ENCODE results near the gene MYO1G. TPM values are rescaled to one million over a fixed set of nuclear protein-coding genes. Genes with fewer than 3 reads are reported as not detected.

MYO1G gene
- total and polyA plus RNA-seq, 10 of the 15 experiments (the other 5 are each of a cell fraction or from before 2014, with no cell fraction given): 1.8 to 232 (median 134) TPM

DNA sequence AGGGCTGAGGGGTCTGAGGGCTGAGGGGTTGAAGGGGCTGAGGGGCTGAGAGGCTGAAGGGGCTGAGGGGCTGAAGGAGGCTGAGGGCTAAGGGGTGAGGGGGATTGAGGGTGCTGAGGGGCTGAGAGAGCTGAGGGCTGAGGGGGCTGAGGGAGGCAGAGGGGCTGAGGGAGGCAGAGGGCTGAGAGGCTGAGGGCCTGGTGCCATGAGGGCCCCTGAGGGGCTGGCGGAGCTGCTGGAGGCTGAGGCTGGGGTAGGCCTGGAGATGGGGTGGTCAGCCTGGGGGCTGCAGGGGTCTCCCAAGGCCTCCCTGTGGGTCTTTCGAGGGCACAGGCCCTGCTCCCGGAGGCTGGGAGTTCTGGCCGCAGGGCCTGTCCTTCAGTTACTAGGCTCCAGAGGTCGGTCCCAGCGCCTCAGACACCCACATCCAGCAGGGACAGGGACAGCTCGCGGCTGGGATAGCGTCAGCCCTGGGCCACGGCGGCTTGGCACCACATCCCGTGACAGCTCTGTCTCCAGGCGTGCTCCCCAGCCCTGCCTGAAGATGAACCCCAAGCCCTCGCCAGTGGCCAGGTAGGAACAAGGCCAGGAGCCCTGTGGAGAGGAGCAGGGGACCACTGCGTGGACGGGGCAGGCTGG is 16.9 kb downstream of the MYO1G start:
- ChIA-PET RAD21 (ENCODE audit: unreplicated experiment) (no interaction called here), CTCF (interaction anchor here (1.4 kb wide), 1 partner anchor 174 kb away, joined by 5 read pairs; no protein-coding TSS in a partner anchor), SMC1A (ENCODE audit: uncharacterized antibody, unreplicated experiment) (no interaction called here), POLR2A (interaction anchor here (0.7 to 1.6 kb wide), 2 partner anchors 11 to 64 kb away, joined by 3 to 5 read pairs; no protein-coding TSS in a partner anchor)
- FAIRE-seq (no peak), ATAC-seq (peak; percentile 7), DNase-seq (ENCODE audit: low read depth, low spot score) (no peak)
- no peaks in the 10 kb centered on the region for H3K9me3 ChIP-seq (replicated peaks; ENCODE audit: control insufficient read depth, insufficient read depth, low read length)
- no peak overlapping the region for H2AFZ ChIP-seq (ENCODE audit: control insufficient read depth, low read depth, low read length)
- H3K36me3 ChIP-seq (ENCODE audit: control insufficient read depth in 2 of 2, insufficient read depth in 2 of 2, low read length in 1 of 2): peaks cover 6 to 18% of the 10 kb centered on the region in 2 experiments
- in situ Hi-C loops (cut with MboI): no loop called here
- H3K4me2 ChIP-seq (ENCODE audit: control insufficient read depth, insufficient read depth): no peak overlapping the region
- peaks cover 15% of the 10 kb centered on the region for H3K4me1 ChIP-seq (ENCODE audit: control insufficient read depth, insufficient read depth, low read length)
- no peak overlapping the region for H3K4me3 ChIP-seq
- peaks cover 4% of the 10 kb centered on the region for H4K20me1 ChIP-seq (ENCODE audit: control insufficient read depth, insufficient read depth)
- 98% methylated on average over 12 of the region's 16 CpGs for WGBS (ENCODE audit: insufficient coverage, insufficient replicate concordance, low lambda C conversion rate, missing lambda C conversion rate)
- H3K27me3 ChIP-seq (replicated peaks in 1 of 2; ENCODE audit: control insufficient read depth in 2 of 2, insufficient read depth in 2 of 2, low read length in 1 of 2): no peaks in the 10 kb centered on the region
- TF ChIP-seq NFYB (IDR thresholded peaks at IDR 0.05; ENCODE audit: insufficient read depth, low read depth, low read length): no peak
- TF ChIP-seq FOXM1 (IDR thresholded peaks at IDR 0.05; ENCODE audit: low read depth, low read length): no peak
- no peak for TF ChIP-seq CREM (IDR thresholded peaks at IDR 0.05; ENCODE audit: low read depth)
- no peak for TF ChIP-seq ZNF217 (IDR thresholded peaks at IDR 0.05)
- peak; percentile 70; the same call in 1 of the 2 replicates for TF ChIP-seq POLR2A (IDR thresholded peaks at IDR 0.05; ENCODE audit: low read depth, low read length)
- no peak for TF ChIP-seq ZBED1 (IDR thresholded peaks at IDR 0.05; ENCODE audit: borderline replicate concordance)
- peak; percentile 29; the same call in 1 of the 2 replicates for TF ChIP-seq POLR2AphosphoS2 (IDR thresholded peaks at IDR 0.05; ENCODE audit: low read depth, low read length)
- TF ChIP-seq ZSCAN29 (IDR thresholded peaks at IDR 0.05): no peak
- no peak for TF ChIP-seq YBX1 (IDR thresholded peaks at IDR 0.05)
- TF ChIP-seq, protein P1, sequence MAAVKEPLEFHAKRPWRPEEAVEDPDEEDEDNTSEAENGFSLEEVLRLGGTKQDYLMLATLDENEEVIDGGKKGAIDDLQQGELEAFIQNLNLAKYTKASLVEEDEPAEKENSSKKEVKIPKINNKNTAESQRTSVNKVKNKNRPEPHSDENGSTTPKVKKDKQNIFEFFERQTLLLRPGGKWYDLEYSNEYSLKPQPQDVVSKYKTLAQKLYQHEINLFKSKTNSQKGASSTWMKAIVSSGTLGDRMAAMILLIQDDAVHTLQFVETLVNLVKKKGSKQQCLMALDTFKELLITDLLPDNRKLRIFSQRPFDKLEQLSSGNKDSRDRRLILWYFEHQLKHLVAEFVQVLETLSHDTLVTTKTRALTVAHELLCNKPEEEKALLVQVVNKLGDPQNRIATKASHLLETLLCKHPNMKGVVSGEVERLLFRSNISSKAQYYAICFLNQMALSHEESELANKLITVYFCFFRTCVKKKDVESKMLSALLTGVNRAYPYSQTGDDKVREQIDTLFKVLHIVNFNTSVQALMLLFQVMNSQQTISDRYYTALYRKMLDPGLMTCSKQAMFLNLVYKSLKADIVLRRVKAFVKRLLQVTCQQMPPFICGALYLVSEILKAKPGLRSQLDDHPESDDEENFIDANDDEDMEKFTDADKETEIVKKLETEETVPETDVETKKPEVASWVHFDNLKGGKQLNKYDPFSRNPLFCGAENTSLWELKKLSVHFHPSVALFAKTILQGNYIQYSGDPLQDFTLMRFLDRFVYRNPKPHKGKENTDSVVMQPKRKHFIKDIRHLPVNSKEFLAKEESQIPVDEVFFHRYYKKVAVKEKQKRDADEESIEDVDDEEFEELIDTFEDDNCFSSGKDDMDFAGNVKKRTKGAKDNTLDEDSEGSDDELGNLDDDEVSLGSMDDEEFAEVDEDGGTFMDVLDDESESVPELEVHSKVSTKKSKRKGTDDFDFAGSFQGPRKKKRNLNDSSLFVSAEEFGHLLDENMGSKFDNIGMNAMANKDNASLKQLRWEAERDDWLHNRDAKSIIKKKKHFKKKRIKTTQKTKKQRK (IDR thresholded peaks at IDR 0.05; ENCODE audit: low read depth, low read length): no peak
- no peak for TF ChIP-seq SUZ12 (IDR thresholded peaks at IDR 0.05; ENCODE audit: unreplicated experiment)
- TF ChIP-seq BMI1 (IDR thresholded peaks at IDR 0.05; ENCODE audit: borderline replicate concordance): no peak
- TF ChIP-seq KLF5 (IDR thresholded peaks at IDR 0.05; ENCODE audit: partially characterized antibody): no peak
- peak; percentile 61; the same call in 1 of the 2 replicates for TF ChIP-seq POLR2AphosphoS5 (IDR thresholded peaks at IDR 0.05; ENCODE audit: low read length)
- TF ChIP-seq, protein P2, sequence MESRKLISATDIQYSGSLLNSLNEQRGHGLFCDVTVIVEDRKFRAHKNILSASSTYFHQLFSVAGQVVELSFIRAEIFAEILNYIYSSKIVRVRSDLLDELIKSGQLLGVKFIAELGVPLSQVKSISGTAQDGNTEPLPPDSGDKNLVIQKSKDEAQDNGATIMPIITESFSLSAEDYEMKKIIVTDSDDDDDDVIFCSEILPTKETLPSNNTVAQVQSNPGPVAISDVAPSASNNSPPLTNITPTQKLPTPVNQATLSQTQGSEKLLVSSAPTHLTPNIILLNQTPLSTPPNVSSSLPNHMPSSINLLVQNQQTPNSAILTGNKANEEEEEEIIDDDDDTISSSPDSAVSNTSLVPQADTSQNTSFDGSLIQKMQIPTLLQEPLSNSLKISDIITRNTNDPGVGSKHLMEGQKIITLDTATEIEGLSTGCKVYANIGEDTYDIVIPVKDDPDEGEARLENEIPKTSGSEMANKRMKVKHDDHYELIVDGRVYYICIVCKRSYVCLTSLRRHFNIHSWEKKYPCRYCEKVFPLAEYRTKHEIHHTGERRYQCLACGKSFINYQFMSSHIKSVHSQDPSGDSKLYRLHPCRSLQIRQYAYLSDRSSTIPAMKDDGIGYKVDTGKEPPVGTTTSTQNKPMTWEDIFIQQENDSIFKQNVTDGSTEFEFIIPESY (IDR thresholded peaks at IDR 0.05): peak; percentile 77; the same call in 1 of the 2 replicates
- TF ChIP-seq SMAD1 (IDR thresholded peaks at IDR 0.05; ENCODE audit: low read depth, partially characterized antibody): no peak
- no peak for TF ChIP-seq CBX5 (IDR thresholded peaks at IDR 0.05; ENCODE audit: low read depth)
- TF ChIP-seq SMAD5 (IDR thresholded peaks at IDR 0.05; ENCODE audit: low read depth): no peak
- no peak for TF ChIP-seq YY1 (IDR thresholded peaks at IDR 0.05; ENCODE audit: low read depth, low read length)
- intact Hi-C loops (cut with micrococcal nuclease; ENCODE audit: unreplicated experiment): no loop called here
- no peak overlapping the region for H3K9ac ChIP-seq (ENCODE audit: control insufficient read depth, insufficient read depth, low read length)
- H3K79me2 ChIP-seq (ENCODE audit: control insufficient read depth, insufficient read depth, low read length): no peaks in the 10 kb centered on the region
- no TSS peak for BruUV-seq (replicated peaks)
- H3K27ac ChIP-seq (ENCODE audit: control insufficient read depth, insufficient read depth): no peak overlapping the region

All from GM12878 (cell line).